ENCODE data around the gene POLR2E. TPM values are rescaled to one million over a fixed set of nuclear protein-coding genes. Genes with fewer than 3 reads are reported as not detected.

Gene POLR2E
- total and polyA plus RNA-seq, 2 of the 13 experiments (the other 11 are each of a cell fraction or from before 2014, with no cell fraction given), result 140 to 272 TPM

DNA sequence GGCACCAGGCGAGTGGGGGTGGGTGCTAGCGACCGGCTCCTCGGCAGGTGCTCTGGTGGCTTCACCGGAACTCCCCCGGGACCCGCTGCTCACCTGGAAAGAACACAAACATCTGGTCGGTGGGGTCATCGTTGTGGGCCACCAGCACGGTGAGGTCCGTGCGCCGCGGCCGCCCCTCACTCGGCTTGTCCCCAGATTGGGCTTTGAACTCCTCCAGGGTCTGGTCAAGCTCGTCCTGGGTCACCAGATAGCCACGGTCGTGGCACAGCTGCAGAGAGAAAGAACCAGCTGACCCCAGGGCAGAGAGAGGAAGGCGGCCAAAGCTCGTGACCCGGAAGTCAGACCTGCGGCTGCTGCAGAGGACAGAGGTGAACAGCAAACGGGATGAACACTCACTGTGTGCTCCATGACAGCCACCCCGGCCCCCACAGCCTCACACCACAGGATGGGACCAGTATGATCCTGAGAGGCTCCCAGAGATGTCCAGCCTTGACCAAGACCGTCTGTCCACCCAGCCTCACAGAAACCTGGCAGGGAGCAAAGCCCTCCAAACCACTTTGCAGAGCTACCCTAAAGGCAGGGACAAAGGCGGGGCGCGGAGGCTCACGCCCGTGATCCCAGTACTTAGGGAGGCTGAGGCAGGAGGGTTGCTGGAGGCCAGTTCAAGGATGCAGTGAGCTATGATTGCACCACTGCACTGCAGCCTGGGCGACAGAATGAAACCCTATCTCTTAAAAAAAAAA is 1.2 kb downstream of the POLR2E start (continued):
- TF ChIP-seq ZNF768 (CRISPR knock-in tag; IDR thresholded peaks at IDR 0.05) (0 out of 2 replicates have a peak, but pooled peaks have one; percentile 9), IRF2 (CRISPR knock-in tag; IDR thresholded peaks at IDR 0.05) (no peak), HNF1B (CRISPR knock-in tag; IDR thresholded peaks at IDR 0.05) (0 out of 2 replicates have a peak, but pooled peaks have one; percentile 51), EEA1 (CRISPR knock-in tag; IDR thresholded peaks at IDR 0.05; ENCODE audit: borderline replicate concordance) (no peak), YEATS4 (CRISPR knock-in tag; IDR thresholded peaks at IDR 0.05; ENCODE audit: borderline replicate concordance) (peak; percentile 40; the same call in 1 of the 2 replicates), ZNF501 (CRISPR knock-in tag; IDR thresholded peaks at IDR 0.05) (0 out of 2 replicates have a peak, but pooled peaks have one; percentile 49), NR2C2 (CRISPR knock-in tag; IDR thresholded peaks at IDR 0.05; ENCODE audit: borderline replicate concordance) (peak; percentile 81), SP140L (CRISPR knock-in tag; IDR thresholded peaks at IDR 0.05; ENCODE audit: borderline replicate concordance) (no peak), ZFP36 (IDR thresholded peaks at IDR 0.05; ENCODE audit: borderline replicate concordance, low read depth, low read length, partially characterized antibody) (no peak), XBP1 (CRISPR knock-in tag; IDR thresholded peaks at IDR 0.05) (no peak), ZNF282 (IDR thresholded peaks at IDR 0.05; ENCODE audit: partially characterized antibody) (no peak), ZNF781 (CRISPR knock-in tag; IDR thresholded peaks at IDR 0.05; ENCODE audit: borderline replicate concordance, not compliant biosample characterization) (no peak)
- TF ChIP-seq, protein P1, sequence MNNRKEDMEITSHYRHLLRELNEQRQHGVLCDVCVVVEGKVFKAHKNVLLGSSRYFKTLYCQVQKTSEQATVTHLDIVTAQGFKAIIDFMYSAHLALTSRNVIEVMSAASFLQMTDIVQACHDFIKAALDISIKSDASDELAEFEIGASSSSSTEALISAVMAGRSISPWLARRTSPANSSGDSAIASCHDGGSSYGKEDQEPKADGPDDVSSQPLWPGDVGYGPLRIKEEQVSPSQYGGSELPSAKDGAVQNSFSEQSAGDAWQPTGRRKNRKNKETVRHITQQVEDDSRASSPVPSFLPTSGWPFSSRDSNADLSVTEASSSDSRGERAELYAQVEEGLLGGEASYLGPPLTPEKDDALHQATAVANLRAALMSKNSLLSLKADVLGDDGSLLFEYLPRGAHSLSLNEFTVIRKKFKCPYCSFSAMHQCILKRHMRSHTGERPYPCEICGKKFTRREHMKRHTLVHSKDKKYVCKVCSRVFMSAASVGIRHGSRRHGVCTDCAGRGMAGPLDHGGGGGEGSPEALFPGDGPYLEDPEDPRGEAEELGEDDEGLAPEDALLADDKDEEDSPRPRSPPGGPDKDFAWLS (CRISPR knock-in tag; IDR thresholded peaks at IDR 0.05; ENCODE audit: borderline replicate concordance), result no peak
- TF ChIP-seq, protein P2, sequence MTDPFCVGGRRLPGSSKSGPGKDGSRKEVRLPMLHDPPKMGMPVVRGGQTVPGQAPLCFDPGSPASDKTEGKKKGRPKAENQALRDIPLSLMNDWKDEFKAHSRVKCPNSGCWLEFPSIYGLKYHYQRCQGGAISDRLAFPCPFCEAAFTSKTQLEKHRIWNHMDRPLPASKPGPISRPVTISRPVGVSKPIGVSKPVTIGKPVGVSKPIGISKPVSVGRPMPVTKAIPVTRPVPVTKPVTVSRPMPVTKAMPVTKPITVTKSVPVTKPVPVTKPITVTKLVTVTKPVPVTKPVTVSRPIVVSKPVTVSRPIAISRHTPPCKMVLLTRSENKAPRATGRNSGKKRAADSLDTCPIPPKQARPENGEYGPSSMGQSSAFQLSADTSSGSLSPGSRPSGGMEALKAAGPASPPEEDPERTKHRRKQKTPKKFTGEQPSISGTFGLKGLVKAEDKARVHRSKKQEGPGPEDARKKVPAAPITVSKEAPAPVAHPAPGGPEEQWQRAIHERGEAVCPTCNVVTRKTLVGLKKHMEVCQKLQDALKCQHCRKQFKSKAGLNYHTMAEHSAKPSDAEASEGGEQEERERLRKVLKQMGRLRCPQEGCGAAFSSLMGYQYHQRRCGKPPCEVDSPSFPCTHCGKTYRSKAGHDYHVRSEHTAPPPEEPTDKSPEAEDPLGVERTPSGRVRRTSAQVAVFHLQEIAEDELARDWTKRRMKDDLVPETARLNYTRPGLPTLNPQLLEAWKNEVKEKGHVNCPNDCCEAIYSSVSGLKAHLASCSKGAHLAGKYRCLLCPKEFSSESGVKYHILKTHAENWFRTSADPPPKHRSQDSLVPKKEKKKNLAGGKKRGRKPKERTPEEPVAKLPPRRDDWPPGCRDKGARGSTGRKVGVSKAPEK (CRISPR knock-in tag; IDR thresholded peaks at IDR 0.05; ENCODE audit: borderline replicate concordance), result no peak
- TF ChIP-seq, protein P3, sequence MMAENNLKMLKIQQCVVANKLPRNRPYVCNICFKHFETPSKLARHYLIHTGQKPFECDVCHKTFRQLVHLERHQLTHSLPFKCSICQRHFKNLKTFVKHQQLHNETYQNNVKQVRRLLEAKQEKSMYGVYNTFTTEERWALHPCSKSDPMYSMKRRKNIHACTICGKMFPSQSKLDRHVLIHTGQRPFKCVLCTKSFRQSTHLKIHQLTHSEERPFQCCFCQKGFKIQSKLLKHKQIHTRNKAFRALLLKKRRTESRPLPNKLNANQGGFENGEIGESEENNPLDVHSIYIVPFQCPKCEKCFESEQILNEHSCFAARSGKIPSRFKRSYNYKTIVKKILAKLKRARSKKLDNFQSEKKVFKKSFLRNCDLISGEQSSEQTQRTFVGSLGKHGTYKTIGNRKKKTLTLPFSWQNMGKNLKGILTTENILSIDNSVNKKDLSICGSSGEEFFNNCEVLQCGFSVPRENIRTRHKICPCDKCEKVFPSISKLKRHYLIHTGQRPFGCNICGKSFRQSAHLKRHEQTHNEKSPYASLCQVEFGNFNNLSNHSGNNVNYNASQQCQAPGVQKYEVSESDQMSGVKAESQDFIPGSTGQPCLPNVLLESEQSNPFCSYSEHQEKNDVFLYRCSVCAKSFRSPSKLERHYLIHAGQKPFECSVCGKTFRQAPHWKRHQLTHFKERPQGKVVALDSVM (CRISPR knock-in tag; IDR thresholded peaks at IDR 0.05), result peak; percentile 63
- TF ChIP-seq, protein P4, sequence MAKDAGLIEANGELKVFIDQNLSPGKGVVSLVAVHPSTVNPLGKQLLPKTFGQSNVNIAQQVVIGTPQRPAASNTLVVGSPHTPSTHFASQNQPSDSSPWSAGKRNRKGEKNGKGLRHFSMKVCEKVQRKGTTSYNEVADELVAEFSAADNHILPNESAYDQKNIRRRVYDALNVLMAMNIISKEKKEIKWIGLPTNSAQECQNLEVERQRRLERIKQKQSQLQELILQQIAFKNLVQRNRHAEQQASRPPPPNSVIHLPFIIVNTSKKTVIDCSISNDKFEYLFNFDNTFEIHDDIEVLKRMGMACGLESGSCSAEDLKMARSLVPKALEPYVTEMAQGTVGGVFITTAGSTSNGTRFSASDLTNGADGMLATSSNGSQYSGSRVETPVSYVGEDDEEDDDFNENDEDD (CRISPR knock-in tag; IDR thresholded peaks at IDR 0.05; ENCODE audit: borderline replicate concordance), result no peak
- TF ChIP-seq, protein P5, sequence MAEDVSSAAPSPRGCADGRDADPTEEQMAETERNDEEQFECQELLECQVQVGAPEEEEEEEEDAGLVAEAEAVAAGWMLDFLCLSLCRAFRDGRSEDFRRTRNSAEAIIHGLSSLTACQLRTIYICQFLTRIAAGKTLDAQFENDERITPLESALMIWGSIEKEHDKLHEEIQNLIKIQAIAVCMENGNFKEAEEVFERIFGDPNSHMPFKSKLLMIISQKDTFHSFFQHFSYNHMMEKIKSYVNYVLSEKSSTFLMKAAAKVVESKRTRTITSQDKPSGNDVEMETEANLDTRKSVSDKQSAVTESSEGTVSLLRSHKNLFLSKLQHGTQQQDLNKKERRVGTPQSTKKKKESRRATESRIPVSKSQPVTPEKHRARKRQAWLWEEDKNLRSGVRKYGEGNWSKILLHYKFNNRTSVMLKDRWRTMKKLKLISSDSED (CRISPR knock-in tag; IDR thresholded peaks at IDR 0.05), result no peak
